Stomach (tissue), 4 donors: ENCODE measurements around the gene RUFY4.

ENCODE experiments used
- CTCF ChIP-seq, 7 experiments: fragments of 450-650 bp in 4 of 7; fragments of 200-600 bp in 3 of 7; sonication (generic) in 3 of 7; IDR thresholded peaks; one replicate each; pipeline ENCODE4 v1.5.1; 2016 to 2019; ENCODE audit warnings: antibody characterized with exemption in 7 of 7, control low read depth in 2 of 7, mild to moderate bottlenecking in 1 of 7
- EP300 ChIP-seq: sonication (generic); formaldehyde crosslinking; IDR thresholded peaks from one replicate; pipeline ENCODE4 v1.6.1; 2017; ENCODE audit warnings: antibody characterized with exemption
- POLR2A ChIP-seq, 4 donors: fragments of 450-650 bp; IDR thresholded peaks; one replicate each; pipeline ENCODE4 v1.6.1; 2016; ENCODE audit warnings: antibody characterized with exemption in 4 of 4, control low read depth in 2 of 4, mild to moderate bottlenecking in 1 of 4, moderate library complexity in 1 of 4
- POLR2AphosphoS5 ChIP-seq, 3 donors: sonication (generic); formaldehyde crosslinking; IDR thresholded peaks; one replicate each; pipeline ENCODE4 v1.6.1; 2016; ENCODE audit warnings: antibody characterized with exemption in 3 of 3

GRCh38 chr2:218020281-218020680, 48.8 kb upstream of the RUFY4 start:
- no peak for TF ChIP-seq CTCF (IDR thresholded peaks at IDR 0.05)
- TF ChIP-seq POLR2AphosphoS5 (IDR thresholded peaks at IDR 0.05): no peak
- no peak for TF ChIP-seq POLR2A (IDR thresholded peaks at IDR 0.05)
- no peak for TF ChIP-seq EP300
